PFSK-1 (cell line): Measurements from ENCODE around the gene R3HDM1.

Source experiments
- FOXP2 ChIP-seq: optimal IDR thresholded peaks from 2 replicates; pipeline ENCODE3; 2011; ENCODE audit warnings: borderline replicate concordance, control low read depth, inconsistent platforms; ENCODE audit not compliant: insufficient read depth; ENCODE audit errors: extremely low read length, extremely low read depth
- POLR2AphosphoS5 ChIP-seq: IDR thresholded peaks from 2 replicates; pipeline ENCODE4 v1.6.1; 2012; ENCODE audit warnings: low read depth, mild to moderate bottlenecking, control low read depth, low read length, moderate library complexity
- REST ChIP-seq, 2 experiments: IDR thresholded peaks; 2 replicates each; pipeline versions ENCODE4 v1.6.1 to v1.8.0; 2011 to 2012; ENCODE audit warnings: low read depth in 2 of 2, low read length in 2 of 2, control low read depth in 1 of 2, inconsistent platforms in 1 of 2, mild to moderate bottlenecking in 1 of 2, moderate library complexity in 1 of 2; ENCODE audit not compliant: insufficient read depth in 1 of 2
- SIN3A ChIP-seq: IDR thresholded peaks from 2 replicates; pipeline ENCODE4 v1.6.1; 2012; ENCODE audit warnings: mild to moderate bottlenecking, low read length, moderate library complexity, borderline replicate concordance; ENCODE audit not compliant: insufficient read depth
- TAF1 ChIP-seq: IDR thresholded peaks from 2 replicates; pipeline ENCODE4 v1.6.1; 2012; ENCODE audit warnings: low read length, control low read depth, borderline replicate concordance; ENCODE audit not compliant: insufficient read depth

Gene R3HDM1

GRCh38 chr2:135685361-135685760, 154.1 kb downstream of the R3HDM1 start:
- TF ChIP-seq SIN3A (no peak), FOXP2 (no peak), TAF1 (no peak), REST (IDR thresholded peaks at IDR 0.05; ENCODE audit: insufficient read depth in 1 of 2, low read depth in 2 of 2, low read length in 2 of 2) (no peak), POLR2AphosphoS5 (no peak)

GRCh38 chr2:135688978-135689377, 157.7 kb downstream of the R3HDM1 start:
- TF ChIP-seq POLR2AphosphoS5, result no peak

GRCh38 chr2:135689679-135690078, 158.4 kb downstream of the R3HDM1 start:
- no peak for TF ChIP-seq FOXP2
- no peak for TF ChIP-seq TAF1

- no peak for TF ChIP-seq FOXP2
- no peak for TF ChIP-seq REST (IDR thresholded peaks at IDR 0.05; ENCODE audit: insufficient read depth in 1 of 2, low read depth in 2 of 2, low read length in 2 of 2)
- no peak for TF ChIP-seq SIN3A
- TF ChIP-seq POLR2AphosphoS5, result no peak
These were observed 163.4 kb downstream of the R3HDM1 start for GRCh38 chr2:135694711-135695110.

GRCh38 chr2:135698838-135699237, 167.6 kb downstream of the R3HDM1 start:
- TF ChIP-seq POLR2AphosphoS5 (no peak), REST (IDR thresholded peaks at IDR 0.05; ENCODE audit: insufficient read depth in 1 of 2, low read depth in 2 of 2, low read length in 2 of 2) (no peak), TAF1 (no peak), FOXP2 (no peak), SIN3A (no peak)

DNA sequence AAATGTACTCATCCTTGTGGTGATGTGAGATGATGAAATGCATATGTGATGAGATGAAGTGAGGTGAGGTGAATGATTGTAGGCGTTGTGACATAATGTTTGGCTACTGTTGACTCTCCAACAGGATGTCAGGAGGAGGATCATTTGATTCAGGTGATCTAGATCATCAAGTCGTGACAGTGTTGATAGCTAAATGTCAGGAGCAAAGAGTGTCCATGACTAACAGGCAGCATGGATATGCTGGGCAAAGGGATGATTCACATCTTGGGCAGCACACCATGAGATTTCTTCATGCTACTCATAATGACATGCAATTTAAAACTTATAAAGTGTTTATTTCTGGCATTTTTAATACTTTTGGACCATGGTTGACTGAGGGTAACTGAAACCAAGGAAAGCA, 170.2 kb downstream of the R3HDM1 start:
- TF ChIP-seq REST (IDR thresholded peaks at IDR 0.05; ENCODE audit: insufficient read depth in 1 of 2, low read depth in 2 of 2, low read length in 2 of 2), result no peak
- no peak for TF ChIP-seq POLR2AphosphoS5
- TF ChIP-seq FOXP2, result no peak
- TF ChIP-seq TAF1, result no peak
- no peak for TF ChIP-seq SIN3A
